SK-N-SH (cell line): Measurements from ENCODE around the gene WNT8A. TPM values are rescaled to one million over a fixed set of nuclear protein-coding genes. Genes with fewer than 3 reads are reported as not detected.

ENCODE experiments used
- EZH2phosphoT487 ChIP-seq: fragments of 200-600 bp; sonication (generic); IDR thresholded peaks from 2 replicates; pipeline ENCODE4 v1.6.1; 2017; ENCODE audit warnings: low read depth, mixed run types, mild to moderate bottlenecking, antibody characterized with exemption, moderate library complexity, borderline replicate concordance
- FOSL2 ChIP-seq: IDR thresholded peaks from 2 replicates; pipeline ENCODE4 v1.4.0; 2012; ENCODE audit warnings: low read depth, mild to moderate bottlenecking, moderate library complexity, borderline replicate concordance
- FOXJ3 ChIP-seq: sonication (generic); formaldehyde crosslinking; IDR thresholded peaks from 2 replicates; pipeline ENCODE4 v1.5.1; 2020; ENCODE audit warnings: mild to moderate bottlenecking, missing genetic modification reagents
- FOXM1 ChIP-seq: IDR thresholded peaks from 2 replicates; pipeline ENCODE4 v1.4.0; 2012; ENCODE audit warnings: low read depth, mild to moderate bottlenecking
- GABPA ChIP-seq: IDR thresholded peaks from 2 replicates; pipeline ENCODE4 v1.4.0; 2012; ENCODE audit warnings: low read depth, mild to moderate bottlenecking
- GATA2 ChIP-seq: sonication (generic); formaldehyde crosslinking; IDR thresholded peaks from 2 replicates; pipeline ENCODE4 v1.5.0; 2020; ENCODE audit warnings: mild to moderate bottlenecking, missing genetic modification reagents
- IRF3 ChIP-seq: fragments of 150-350 bp; IDR thresholded peaks from 2 replicates; pipeline ENCODE4 v1.6.1; 2016; ENCODE audit warnings: mild to moderate bottlenecking, low read depth, low read length
- JUND ChIP-seq: IDR thresholded peaks from 2 replicates; pipeline ENCODE4 v1.4.0; 2012
- MEF2A ChIP-seq: IDR thresholded peaks from 2 replicates; pipeline ENCODE4 v1.4.0; 2012; ENCODE audit warnings: low read depth, borderline replicate concordance
- MXI1 ChIP-seq: IDR thresholded peaks from 2 replicates; pipeline ENCODE4 v1.6.1; 2012; ENCODE audit warnings: mild to moderate bottlenecking, low read depth, low read length, improper control_type of control experiment
- NFIC ChIP-seq: IDR thresholded peaks from 2 replicates; pipeline ENCODE4 v1.4.0; 2012; ENCODE audit warnings: borderline replicate concordance
- POLR2AphosphoS5 ChIP-seq: IDR thresholded peaks from 2 replicates; pipeline ENCODE4 v1.6.1; 2012; ENCODE audit warnings: low read depth, low read length
- RAD21 ChIP-seq: IDR thresholded peaks from 2 replicates; pipeline ENCODE4 v1.6.1; 2012; ENCODE audit warnings: mild to moderate bottlenecking, low read length
- RFX5 ChIP-seq: IDR thresholded peaks from 2 replicates; pipeline ENCODE4 v1.6.1; 2012; ENCODE audit warnings: mild to moderate bottlenecking, improper control_type of control experiment, low read length
- SMC3 ChIP-seq: IDR thresholded peaks from 2 replicates; pipeline ENCODE4 v1.6.1; 2012; ENCODE audit warnings: low read depth, low read length, improper control_type of control experiment
- USF1 ChIP-seq: IDR thresholded peaks from 2 replicates; pipeline ENCODE4 v1.4.0; 2012; ENCODE audit warnings: low read depth, borderline replicate concordance
- YY1 ChIP-seq: IDR thresholded peaks from 2 replicates; pipeline ENCODE4 v1.4.0; 2012; ENCODE audit warnings: low read depth, mild to moderate bottlenecking
- ZBTB33 ChIP-seq: IDR thresholded peaks from 2 replicates; pipeline ENCODE4 v1.4.0; 2012; ENCODE audit warnings: low read depth, borderline replicate concordance
- polyA plus RNA-seq, 3 experiments: library from polyadenylated mRNA; depleted of rRNA; stranded (reverse); fragments of >200 nt; gene quantifications; 2 replicates each; pipeline ENCODE4 v1.2.3, GENCODE V29; 2012
- TF ChIP-seq, protein P1 (sequence below): IDR thresholded peaks from 2 replicates; pipeline ENCODE4 v1.4.0; 2012; ENCODE audit warnings: low read depth

WNT8A gene
- polyA plus RNA-seq, 1 of the 3 experiments (the other 2 are of a cell fraction) = not detected

GRCh38 chr5:138035605-138036537, 48.0 kb upstream of the WNT8A start (continued):
- no peak for TF ChIP-seq ZBTB33
- TF ChIP-seq, protein P1, sequence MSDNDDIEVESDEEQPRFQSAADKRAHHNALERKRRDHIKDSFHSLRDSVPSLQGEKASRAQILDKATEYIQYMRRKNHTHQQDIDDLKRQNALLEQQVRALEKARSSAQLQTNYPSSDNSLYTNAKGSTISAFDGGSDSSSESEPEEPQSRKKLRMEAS = no peak
- no peak for TF ChIP-seq EZH2phosphoT487
- TF ChIP-seq FOXM1 = no peak
- no peak for TF ChIP-seq FOXJ3 (CRISPR knock-in tag)
- no peak for TF ChIP-seq GABPA
- TF ChIP-seq GATA2 (CRISPR knock-in tag) = 0 out of 2 replicates have a peak, but pooled peaks have one; percentile 18
- peak; percentile 78 for TF ChIP-seq RAD21
- TF ChIP-seq MEF2A = no peak
- TF ChIP-seq USF1 = no peak
- no peak for TF ChIP-seq JUND
- peak; percentile 28; the same call in 1 of the 2 replicates for TF ChIP-seq MXI1
- TF ChIP-seq POLR2AphosphoS5 = no peak
- TF ChIP-seq RFX5 = 0 out of 2 replicates have a peak, but pooled peaks have one; percentile 12
- TF ChIP-seq NFIC = no peak
- no peak for TF ChIP-seq IRF3
- no peak for TF ChIP-seq YY1
- no peak for TF ChIP-seq FOSL2
- TF ChIP-seq SMC3 = peak; percentile 73
